PFSK-1 (cell line): Measurements from ENCODE around the gene NF2.

Source experiments
- FOXP2 ChIP-seq: optimal IDR thresholded peaks from 2 replicates; pipeline ENCODE3; 2011; ENCODE audit warnings: borderline replicate concordance, control low read depth, inconsistent platforms; ENCODE audit not compliant: insufficient read depth; ENCODE audit errors: extremely low read length, extremely low read depth
- POLR2AphosphoS5 ChIP-seq: IDR thresholded peaks from 2 replicates; pipeline ENCODE4 v1.6.1; 2012; ENCODE audit warnings: low read depth, mild to moderate bottlenecking, control low read depth, low read length, moderate library complexity
- REST ChIP-seq, 2 experiments: IDR thresholded peaks; 2 replicates each; pipeline versions ENCODE4 v1.6.1 to v1.8.0; 2011 to 2012; ENCODE audit warnings: low read depth in 2 of 2, low read length in 2 of 2, control low read depth in 1 of 2, inconsistent platforms in 1 of 2, mild to moderate bottlenecking in 1 of 2, moderate library complexity in 1 of 2; ENCODE audit not compliant: insufficient read depth in 1 of 2
- SIN3A ChIP-seq: IDR thresholded peaks from 2 replicates; pipeline ENCODE4 v1.6.1; 2012; ENCODE audit warnings: mild to moderate bottlenecking, low read length, moderate library complexity, borderline replicate concordance; ENCODE audit not compliant: insufficient read depth
- TAF1 ChIP-seq: IDR thresholded peaks from 2 replicates; pipeline ENCODE4 v1.6.1; 2012; ENCODE audit warnings: low read length, control low read depth, borderline replicate concordance; ENCODE audit not compliant: insufficient read depth

The NF2 gene

DNA sequence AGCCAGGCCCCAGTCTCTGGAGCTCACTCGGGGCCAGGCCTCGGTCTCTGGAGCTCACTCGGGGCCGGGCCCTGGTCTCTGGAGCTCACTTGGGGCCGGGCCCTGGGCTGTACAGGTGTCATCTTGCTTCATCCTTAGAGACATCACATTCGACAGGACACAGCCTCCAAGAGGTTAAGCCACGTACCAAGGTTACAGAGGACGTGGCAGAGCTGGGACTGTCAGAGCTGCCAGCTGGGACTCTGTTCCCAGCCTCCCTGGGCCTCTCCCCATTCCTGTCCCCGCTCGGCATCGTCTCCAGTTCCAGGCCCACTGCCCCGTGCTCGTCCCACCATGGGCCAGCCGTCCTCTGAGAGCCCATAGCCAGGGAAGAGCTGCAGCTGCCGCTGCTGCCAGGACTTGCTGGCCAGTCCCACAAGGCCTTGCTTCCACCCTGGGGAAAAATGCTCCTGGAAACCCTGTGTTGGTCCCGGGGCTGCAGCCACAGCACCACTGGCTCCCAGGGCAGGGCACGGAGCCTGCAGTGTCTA lies 136.0 kb downstream of the NF2 start:
- no peak for TF ChIP-seq FOXP2
- TF ChIP-seq REST (IDR thresholded peaks at IDR 0.05; ENCODE audit: insufficient read depth in 1 of 2, low read depth in 2 of 2, low read length in 2 of 2), result no peak
- TF ChIP-seq TAF1, result no peak
- TF ChIP-seq POLR2AphosphoS5, result no peak
- no peak for TF ChIP-seq SIN3A

GRCh38 chr22:29740216-29740615 lies 136.8 kb downstream of the NF2 start:
- TF ChIP-seq SIN3A, result no peak
- TF ChIP-seq TAF1, result no peak
- no peak for TF ChIP-seq POLR2AphosphoS5
- TF ChIP-seq REST (IDR thresholded peaks at IDR 0.05; ENCODE audit: insufficient read depth in 1 of 2, low read depth in 2 of 2, low read length in 2 of 2), result no peak

DNA sequence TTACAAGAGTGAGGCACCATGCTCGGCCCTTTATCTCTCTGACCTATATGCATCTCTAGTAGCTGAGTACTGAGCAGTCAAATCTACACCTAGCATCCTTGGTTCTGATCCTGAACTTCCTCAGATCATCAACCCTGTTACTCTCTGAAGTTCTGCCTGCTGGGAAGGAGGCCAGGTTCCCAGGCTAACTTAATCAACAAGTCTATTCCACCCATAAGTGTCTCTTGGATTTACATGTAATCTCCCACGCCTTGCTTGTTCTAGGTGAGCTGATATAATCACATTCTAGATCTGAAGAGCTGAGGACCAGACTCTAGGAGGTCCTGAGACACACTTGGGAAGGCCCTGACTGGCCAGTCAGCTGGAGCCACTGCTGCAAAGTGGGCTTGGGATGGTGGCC lies 138.5 kb downstream of the NF2 start:
- no peak for TF ChIP-seq SIN3A
- TF ChIP-seq REST (IDR thresholded peaks at IDR 0.05; ENCODE audit: insufficient read depth in 1 of 2, low read depth in 2 of 2, low read length in 2 of 2), result no peak
- no peak for TF ChIP-seq FOXP2
- TF ChIP-seq POLR2AphosphoS5, result no peak
- TF ChIP-seq TAF1, result no peak

DNA sequence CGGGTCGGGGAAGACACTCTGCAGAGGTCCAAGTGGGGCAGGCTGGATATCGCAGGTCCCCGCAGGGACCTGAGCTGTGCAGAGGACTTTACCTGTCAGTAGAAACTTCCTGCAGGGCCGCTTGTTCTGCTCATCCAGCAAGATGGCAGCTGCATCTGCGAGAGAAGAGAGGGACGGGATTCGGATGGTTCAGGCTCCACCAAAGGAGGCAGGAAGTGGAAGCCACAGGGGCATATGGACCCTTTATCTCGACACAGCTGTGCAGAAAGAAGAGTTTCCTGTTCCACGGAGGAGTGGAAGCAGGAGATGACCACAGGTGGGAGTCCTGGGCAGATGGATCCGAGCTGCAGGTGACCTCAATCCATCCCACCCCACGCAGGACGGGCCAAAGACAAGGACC lies 138.9 kb downstream of the NF2 start:
- TF ChIP-seq POLR2AphosphoS5 (no peak), FOXP2 (no peak), SIN3A (no peak), REST (IDR thresholded peaks at IDR 0.05; ENCODE audit: insufficient read depth in 1 of 2, low read depth in 2 of 2, low read length in 2 of 2) (no peak), TAF1 (no peak)

DNA sequence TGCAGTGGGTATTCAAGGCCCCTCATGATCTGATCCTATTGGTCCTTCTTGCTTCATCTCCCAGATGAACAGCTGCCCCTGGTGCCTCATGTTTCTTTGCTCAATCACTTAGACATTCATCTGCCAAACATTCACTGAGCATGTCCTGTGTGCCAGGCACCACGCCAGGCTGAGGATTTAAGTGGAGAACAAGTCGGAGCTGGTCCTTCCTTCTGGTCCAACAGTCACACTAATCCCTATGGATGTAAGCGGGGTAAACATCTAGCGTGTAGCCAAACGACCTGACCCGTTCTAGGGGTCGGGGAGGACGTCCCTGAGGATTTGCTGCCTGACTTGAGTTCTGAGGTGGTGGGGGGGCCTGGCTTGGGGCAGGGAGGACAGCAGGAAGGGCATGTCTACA lies 141.5 kb downstream of the NF2 start:
- TF ChIP-seq TAF1, result no peak
- TF ChIP-seq REST (IDR thresholded peaks at IDR 0.05; ENCODE audit: insufficient read depth in 1 of 2, low read depth in 2 of 2, low read length in 2 of 2), result no peak
- TF ChIP-seq FOXP2, result no peak
- no peak for TF ChIP-seq POLR2AphosphoS5
- no peak for TF ChIP-seq SIN3A
